PC-3 (cell line): ENCODE measurements around the gene THUMPD1. TPM values are rescaled to one million over a fixed set of nuclear protein-coding genes. Genes with fewer than 3 reads are reported as not detected.
"Not testable (repeated sequence)": the region's sequence is repeated elsewhere in the genome, so short reads cannot be mapped to it uniquely, and the experiment has no call there.

Experiments
- ATAC-seq: fragments of 200-7000 bp; cut with Tn5 transposase; 2 replicates; pipeline ENCODE4 v1.9.1; 2020; ENCODE audit warnings: mild to moderate bottlenecking, moderate library complexity
- BruUV-seq: library from RNA; stranded (reverse); fragments of 400-500 nt; replicated peaks from 2 replicates; lab custom pipeline; 2021; lab: Mats Ljungman, UMichigan
- CTCF ChIA-PET: fragments of 300-600 bp; sonication (Branson Sonifier 250); formaldehyde crosslinking; loops from one replicate; lab custom pipeline; 2022; ENCODE audit warnings: antibody characterized with exemption; lab: Charles Lee
- POLR2A ChIA-PET: fragments of 300-600 bp; sonication (Branson Sonifier 250); formaldehyde crosslinking; loops from one replicate; lab custom pipeline; 2022; ENCODE audit warnings: antibody characterized with exemption; ENCODE audit not compliant: unreplicated experiment; lab: Charles Lee
- DNase-seq: peaks from one replicate; pipeline ENCODE4 v3.0.0-alpha.2; 2015
- H2AFZ ChIP-seq: fragments of 300-600 bp; sonication (generic); 2 replicates; pipeline ENCODE4 v1.6.0; 2016; ENCODE audit warnings: antibody characterized with exemption, low read length
- H3F3A ChIP-seq: fragments of 300-600 bp; sonication (generic); one replicate; pipeline ENCODE4 v1.6.0; 2017; ENCODE audit warnings: antibody characterized with exemption, low read length, control low read depth, mild to moderate bottlenecking; ENCODE audit not compliant: unreplicated experiment
- H3K27ac ChIP-seq: fragments of 300-600 bp; sonication (generic); 2 replicates; pipeline ENCODE4 v1.5.1; 2016; ENCODE audit warnings: mild to moderate bottlenecking, low read length
- H3K27me3 ChIP-seq: fragments of 300-600 bp; sonication (generic); 2 replicates; pipeline ENCODE4 v1.6.1; 2016; ENCODE audit warnings: low read length, mixed read lengths
- H3K36me3 ChIP-seq: fragments of 300-600 bp; sonication (generic); 2 replicates; pipeline ENCODE4 v1.6.1; 2016; ENCODE audit warnings: low read depth, mixed run types, low read length, mixed read lengths
- H3K4me1 ChIP-seq: fragments of 300-600 bp; sonication (generic); 2 replicates; pipeline ENCODE4 v1.5.1; 2016; ENCODE audit warnings: low read length; ENCODE audit not compliant: insufficient read depth
- H3K4me2 ChIP-seq: fragments of 300-600 bp; sonication (generic); 2 replicates; pipeline ENCODE4 v1.6.0; 2016; ENCODE audit warnings: low read length
- H3K4me3 ChIP-seq: fragments of 300-600 bp; sonication (generic); 2 replicates; pipeline ENCODE4 v1.5.1; 2016; ENCODE audit warnings: mild to moderate bottlenecking, low read length, mixed read lengths
- H3K79me2 ChIP-seq: fragments of 300-600 bp; sonication (generic); 2 replicates; pipeline ENCODE4 v1.6.1; 2017; ENCODE audit warnings: low read length, mixed read lengths
- H3K9ac ChIP-seq: fragments of 300-600 bp; sonication (generic); 2 replicates; pipeline ENCODE4 v1.6.0; 2016; ENCODE audit warnings: mild to moderate bottlenecking, low read length
- H3K9me2 ChIP-seq: fragments of 300-600 bp; sonication (generic); replicated peaks from 2 replicates; pipeline ENCODE4 v1.6.1; 2016; ENCODE audit warnings: mixed run types, low read length, mixed read lengths
- H3K9me3 ChIP-seq: fragments of 300-600 bp; sonication (generic); 2 replicates; pipeline ENCODE4 v1.6.1; 2016; ENCODE audit warnings: low read length, mixed read lengths
- H4K20me1 ChIP-seq: fragments of 300-600 bp; sonication (generic); 2 replicates; pipeline ENCODE4 v1.6.1; 2016; ENCODE audit warnings: low read length, mixed read lengths
- EZH2 ChIP-seq: fragments of 300-600 bp; sonication (generic); IDR thresholded peaks from one replicate; pipeline ENCODE4 v1.6.1; 2017; ENCODE audit warnings: antibody characterized with exemption, mild to moderate bottlenecking, low read length; ENCODE audit not compliant: unreplicated experiment
- EZH2phosphoT487 ChIP-seq: fragments of 300-600 bp; sonication (generic); IDR thresholded peaks from 2 replicates; pipeline ENCODE4 v1.6.1; 2018; ENCODE audit warnings: mild to moderate bottlenecking, antibody characterized with exemption, low read length, borderline replicate concordance
- intact Hi-C: fragments of 100-400 bp; cut with micrococcal nuclease; formaldehyde crosslinking; loops from 2 replicates; pipeline ENCODE4 v1.9.0; 2023
- total RNA-seq: library from RNA; depleted of rRNA; stranded (reverse); fragments of >200 nt; gene quantifications from 2 replicates; pipeline ENCODE4 v1.2.3, GENCODE V29; 2014
- TF ChIP-seq, protein P1 (sequence below): fragments of 300-600 bp; sonication (generic); conservative IDR thresholded peaks from 2 replicates; pipeline ENCODE4 v1.5.1; 2017; ENCODE audit warnings: antibody characterized with exemption, low read depth, mild to moderate bottlenecking, low read length

THUMPD1 gene
- total RNA-seq, 1 experiment from 2014 or later: 44.9 TPM

- ATAC-seq: no peak
- no peaks in the 10 kb centered on the region for H3K79me2 ChIP-seq
- H3F3A ChIP-seq: no peaks in the 10 kb centered on the region
- H3K36me3 ChIP-seq: no peaks in the 10 kb centered on the region
- no peaks in the 10 kb centered on the region for H3K27me3 ChIP-seq
- no peak overlapping the region for H3K9ac ChIP-seq
- no peak for DNase-seq
- H3K4me1 ChIP-seq: peaks cover 12% of the 10 kb centered on the region
- no peaks in the 10 kb centered on the region for H4K20me1 ChIP-seq
- ChIA-PET CTCF (no interaction called here), POLR2A (no interaction called here)
- no peaks in the 10 kb centered on the region for H3K9me3 ChIP-seq
- intact Hi-C loops: no loop called here
- no peaks in the 10 kb centered on the region for H3K9me2 ChIP-seq
- TF ChIP-seq EZH2phosphoT487 (no peak), EZH2 (no peak)
- TF ChIP-seq, protein P1, sequence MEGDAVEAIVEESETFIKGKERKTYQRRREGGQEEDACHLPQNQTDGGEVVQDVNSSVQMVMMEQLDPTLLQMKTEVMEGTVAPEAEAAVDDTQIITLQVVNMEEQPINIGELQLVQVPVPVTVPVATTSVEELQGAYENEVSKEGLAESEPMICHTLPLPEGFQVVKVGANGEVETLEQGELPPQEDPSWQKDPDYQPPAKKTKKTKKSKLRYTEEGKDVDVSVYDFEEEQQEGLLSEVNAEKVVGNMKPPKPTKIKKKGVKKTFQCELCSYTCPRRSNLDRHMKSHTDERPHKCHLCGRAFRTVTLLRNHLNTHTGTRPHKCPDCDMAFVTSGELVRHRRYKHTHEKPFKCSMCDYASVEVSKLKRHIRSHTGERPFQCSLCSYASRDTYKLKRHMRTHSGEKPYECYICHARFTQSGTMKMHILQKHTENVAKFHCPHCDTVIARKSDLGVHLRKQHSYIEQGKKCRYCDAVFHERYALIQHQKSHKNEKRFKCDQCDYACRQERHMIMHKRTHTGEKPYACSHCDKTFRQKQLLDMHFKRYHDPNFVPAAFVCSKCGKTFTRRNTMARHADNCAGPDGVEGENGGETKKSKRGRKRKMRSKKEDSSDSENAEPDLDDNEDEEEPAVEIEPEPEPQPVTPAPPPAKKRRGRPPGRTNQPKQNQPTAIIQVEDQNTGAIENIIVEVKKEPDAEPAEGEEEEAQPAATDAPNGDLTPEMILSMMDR: no peak
- no peak overlapping the region for H2AFZ ChIP-seq
- no peak overlapping the region for H3K4me3 ChIP-seq
- H3K4me2 ChIP-seq: no peak overlapping the region
- no peak overlapping the region for H3K27ac ChIP-seq
- no TSS peak for BruUV-seq
Observed at GRCh38 chr16:20760346-20760745, 18.7 kb upstream of the THUMPD1 start.

GRCh38 chr16:20755799-20756198, 14.2 kb upstream of the THUMPD1 start:
- POLR2A ChIA-PET, H3K9me3 ChIP-seq, ATAC-seq, H3K9ac ChIP-seq, H3K27ac ChIP-seq, H3K4me1 ChIP-seq, H4K20me1 ChIP-seq, H3K27me3 ChIP-seq, H2AFZ ChIP-seq, BruUV-seq, H3K4me3 ChIP-seq, H3K9me2 ChIP-seq, H3K36me3 ChIP-seq, CTCF ChIA-PET, intact Hi-C loops, H3K4me2 ChIP-seq, DNase-seq, H3K79me2 ChIP-seq, H3F3A ChIP-seq: not testable (repeated sequence)

DNA sequence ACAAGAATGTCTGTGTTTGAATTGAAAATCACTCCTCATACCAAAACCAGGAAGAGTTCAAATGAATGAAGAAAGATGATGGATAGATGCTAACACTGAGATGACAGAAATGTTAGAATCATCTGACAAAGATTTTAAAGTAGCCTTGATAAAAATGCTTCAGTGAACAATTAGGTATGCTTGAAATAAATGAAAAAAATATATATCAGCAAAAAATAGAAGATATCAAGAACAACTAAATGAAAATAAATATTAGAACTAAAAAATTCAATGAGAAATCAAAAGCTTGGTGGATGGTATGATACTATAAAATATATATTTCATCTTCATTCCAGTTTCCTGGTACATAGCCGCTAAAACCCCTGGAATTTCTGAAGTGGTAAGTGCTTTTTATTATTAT, 13.6 kb upstream of the THUMPD1 start:
- no peak for ATAC-seq
- Histone ChIP-seq H2AFZ (no peak overlapping the region), H3K4me2 (no peak overlapping the region), H3K9me2 (no peaks in the 10 kb centered on the region), H3K36me3 (no peaks in the 10 kb centered on the region), H3K27ac (no peak overlapping the region), H3K4me1 (no peaks in the 10 kb centered on the region), H4K20me1 (no peaks in the 10 kb centered on the region), H3K79me2 (no peaks in the 10 kb centered on the region), H3K27me3 (0 out of 2 replicates have a peak, but pooled peaks cover 3% of the 10 kb centered on the region), H3K9me3 (no peaks in the 10 kb centered on the region), H3K9ac (no peak overlapping the region), H3K4me3 (no peak overlapping the region), H3F3A (no peaks in the 10 kb centered on the region)
- ChIA-PET CTCF (no interaction called here), POLR2A (no interaction called here)
- BruUV-seq: no TSS peak
- TF ChIP-seq EZH2: no peak
- TF ChIP-seq, protein P1: no peak
- no peak for TF ChIP-seq EZH2phosphoT487
- intact Hi-C loops: no loop called here
- no peak for DNase-seq
